HUES48 (cell line): ENCODE results near the gene LRGUK.

ENCODE experiments used
- H3K27ac ChIP-seq: one replicate; pipeline ENCODE4 v1.7.0; 2013; ENCODE audit warnings: low read depth, low read length, inconsistent platforms
- H3K27me3 ChIP-seq: 2 replicates; pipeline ENCODE4 v1.6.1; 2013; ENCODE audit warnings: mild to moderate bottlenecking, low read length; ENCODE audit not compliant: control insufficient read depth, insufficient read depth
- H3K36me3 ChIP-seq: 2 replicates; pipeline ENCODE4 v1.6.1; 2013; ENCODE audit warnings: low read length; ENCODE audit not compliant: control insufficient read depth, insufficient read depth
- H3K4me1 ChIP-seq: 2 replicates; pipeline ENCODE4 v1.6.1; 2013; ENCODE audit warnings: mild to moderate bottlenecking, low read length; ENCODE audit not compliant: control insufficient read depth, insufficient read depth
- H3K4me3 ChIP-seq: 2 replicates; pipeline ENCODE4 v1.5.1; 2013; ENCODE audit warnings: mild to moderate bottlenecking, low read depth, low read length
- H3K9ac ChIP-seq: 2 replicates; pipeline ENCODE4 v1.6.1; 2013; ENCODE audit warnings: mild to moderate bottlenecking, low read depth, low read length, moderate library complexity
- H3K9me3 ChIP-seq: 2 replicates; pipeline ENCODE4 v1.6.1; 2013; ENCODE audit warnings: low read length; ENCODE audit not compliant: control insufficient read depth, insufficient read depth

LRGUK gene

DNA sequence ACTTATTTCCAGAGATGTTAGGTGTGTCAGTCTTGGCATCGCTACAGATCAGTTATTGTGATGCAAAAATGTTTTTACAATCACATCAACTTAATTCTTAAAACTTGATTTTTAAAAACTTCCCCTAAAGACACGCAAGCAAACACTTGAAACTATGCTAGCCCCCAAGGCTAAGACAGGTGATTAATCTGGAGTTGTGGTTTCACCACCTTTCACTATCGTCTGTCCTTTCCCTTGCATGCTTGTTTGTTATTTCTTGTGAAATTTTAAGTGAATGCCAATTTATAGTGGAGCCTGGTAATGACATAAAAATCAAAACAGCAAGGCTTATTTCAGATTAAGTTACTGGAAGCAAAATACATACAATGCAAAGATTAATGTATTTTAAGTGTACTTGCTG is 119.2 kb downstream of the LRGUK start:
- no peak overlapping the region for H3K27ac ChIP-seq

GRCh38 chr7:134246761-134247160 is 119.6 kb downstream of the LRGUK start:
- Histone ChIP-seq H3K36me3 (no peaks in the 10 kb centered on the region), H3K9ac (no peak overlapping the region), H3K27ac (no peak overlapping the region), H3K9me3 (no peaks in the 10 kb centered on the region), H3K27me3 (no peaks in the 10 kb centered on the region), H3K4me1 (no peaks in the 10 kb centered on the region), H3K4me3 (no peak overlapping the region)

More for the DNA sequence above, 119.2 kb downstream of the LRGUK start:
- Histone ChIP-seq H3K4me3 (no peak overlapping the region), H3K27me3 (no peaks in the 10 kb centered on the region), H3K36me3 (no peaks in the 10 kb centered on the region), H3K9me3 (no peaks in the 10 kb centered on the region), H3K4me1 (no peaks in the 10 kb centered on the region), H3K9ac (no peak overlapping the region)

DNA sequence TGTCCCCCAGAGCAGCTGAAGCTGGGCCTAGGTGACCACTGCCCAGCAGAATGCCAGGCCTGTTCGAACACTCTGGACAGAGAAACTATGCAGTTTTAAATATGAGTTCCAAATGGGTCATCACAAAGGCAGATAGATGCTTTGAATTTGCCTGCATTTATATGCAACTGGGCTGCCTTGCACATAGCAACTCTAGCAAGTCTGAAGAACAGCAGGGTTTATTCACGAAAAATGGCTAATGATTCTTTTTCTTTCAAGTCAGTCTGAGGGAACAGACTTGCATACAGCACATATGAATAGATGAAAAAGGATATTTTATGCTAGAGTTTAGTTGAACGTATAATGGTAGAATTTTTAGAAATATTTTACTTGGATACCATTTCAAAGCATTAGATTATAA is 121.1 kb downstream of the LRGUK start:
- no peaks in the 10 kb centered on the region for H3K4me1 ChIP-seq
- no peak overlapping the region for H3K9ac ChIP-seq
- no peaks in the 10 kb centered on the region for H3K9me3 ChIP-seq
- H3K4me3 ChIP-seq, result no peak overlapping the region
- H3K36me3 ChIP-seq, result no peaks in the 10 kb centered on the region
- H3K27ac ChIP-seq, result no peak overlapping the region
- no peaks in the 10 kb centered on the region for H3K27me3 ChIP-seq

GRCh38 chr7:134254311-134254710 is 127.2 kb downstream of the LRGUK start:
- Histone ChIP-seq H3K4me1 (no peaks in the 10 kb centered on the region), H3K4me3 (no peak overlapping the region), H3K27me3 (no peaks in the 10 kb centered on the region), H3K9me3 (no peaks in the 10 kb centered on the region), H3K27ac (no peak overlapping the region), H3K36me3 (no peaks in the 10 kb centered on the region), H3K9ac (no peak overlapping the region)

GRCh38 chr7:134255814-134256213 is 128.7 kb downstream of the LRGUK start:
- H3K27ac ChIP-seq, result no peak overlapping the region

DNA sequence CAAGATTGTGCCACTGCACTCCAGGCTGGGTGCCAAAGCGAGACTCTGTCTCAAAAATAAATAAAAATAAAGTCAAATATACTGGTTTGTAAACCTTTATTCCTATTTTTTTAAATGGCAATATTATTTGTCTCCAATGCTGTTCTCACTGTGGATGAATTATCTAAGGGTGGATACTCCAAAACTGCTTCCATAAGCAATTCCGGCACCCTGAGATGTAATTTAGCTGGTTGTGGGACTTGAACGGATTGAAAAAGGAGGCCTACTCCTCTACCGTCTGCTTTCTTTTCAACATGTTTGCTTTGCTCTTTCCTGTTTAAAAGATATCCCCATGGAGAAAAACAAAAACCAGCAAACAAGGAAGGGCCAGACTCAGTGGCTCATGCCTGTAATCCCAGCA is 135.2 kb downstream of the LRGUK start:
- H3K9ac ChIP-seq, result no peak overlapping the region
- no peaks in the 10 kb centered on the region for H3K9me3 ChIP-seq
- H3K4me1 ChIP-seq, result no peaks in the 10 kb centered on the region
- H3K36me3 ChIP-seq, result no peaks in the 10 kb centered on the region
- H3K27me3 ChIP-seq, result no peaks in the 10 kb centered on the region
- no peak overlapping the region for H3K4me3 ChIP-seq
- H3K27ac ChIP-seq, result no peak overlapping the region

More at GRCh38 chr7:134255814-134256213, 128.7 kb downstream of the LRGUK start:
- Histone ChIP-seq H3K9me3 (no peaks in the 10 kb centered on the region), H3K4me1 (no peaks in the 10 kb centered on the region), H3K36me3 (no peaks in the 10 kb centered on the region), H3K4me3 (no peak overlapping the region), H3K27me3 (no peaks in the 10 kb centered on the region), H3K9ac (no peak overlapping the region)

DNA sequence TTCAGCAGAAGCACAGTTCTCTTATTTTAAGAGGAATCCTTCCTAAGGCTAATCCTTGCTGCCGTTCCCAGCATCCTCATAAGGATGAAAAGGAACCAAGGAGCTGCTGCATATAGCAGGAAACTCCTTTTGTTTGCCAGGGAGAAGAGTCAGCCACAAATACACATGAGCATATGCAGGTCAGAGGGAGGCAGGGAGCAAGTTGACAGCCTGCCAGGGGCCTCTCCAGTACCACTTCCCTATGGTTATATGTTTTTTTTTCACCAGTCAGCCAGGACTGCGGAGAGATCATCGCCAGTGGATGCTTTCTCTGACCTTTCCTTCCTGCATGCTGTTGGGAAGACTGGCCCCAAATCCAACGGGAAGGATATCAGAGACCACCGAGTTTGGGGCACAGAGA is 149.8 kb downstream of the LRGUK start:
- H3K27me3 ChIP-seq, result no peaks in the 10 kb centered on the region
- no peaks in the 10 kb centered on the region for H3K9me3 ChIP-seq
- H3K9ac ChIP-seq, result no peak overlapping the region
- H3K4me3 ChIP-seq, result no peak overlapping the region
- peaks cover 10% of the 10 kb centered on the region for H3K4me1 ChIP-seq
- H3K27ac ChIP-seq, result no peak overlapping the region
- H3K36me3 ChIP-seq, result no peaks in the 10 kb centered on the region

DNA sequence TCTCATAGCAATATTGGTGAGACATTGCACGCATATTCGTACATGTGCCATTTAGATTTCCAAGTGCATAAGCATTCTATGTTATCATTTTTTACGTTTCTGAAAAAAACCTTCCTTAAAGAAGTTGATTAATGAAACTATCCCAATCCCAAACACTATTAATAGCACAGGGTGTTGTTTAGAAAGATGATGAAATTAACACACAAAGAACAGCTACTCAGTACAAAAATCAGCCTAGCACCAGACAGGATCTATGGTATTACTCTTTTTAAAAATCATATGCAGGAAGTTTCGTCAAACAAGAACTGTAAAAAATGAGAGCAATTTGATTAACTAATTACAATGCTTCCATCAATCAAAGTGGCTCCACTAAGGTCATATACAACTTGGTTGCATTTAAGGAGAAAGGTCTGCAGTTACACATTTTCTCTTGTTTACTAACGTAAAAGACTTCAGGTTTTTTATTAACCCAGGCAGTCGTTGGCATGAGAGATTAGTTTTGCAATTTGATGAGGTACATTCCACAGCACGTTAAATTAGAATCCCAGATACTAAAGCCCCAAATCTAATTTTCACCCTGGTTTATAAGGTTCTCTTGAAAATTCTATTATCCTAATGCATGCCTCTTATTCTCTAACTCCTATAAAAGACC is 151.5 kb downstream of the LRGUK start:
- no peaks in the 10 kb centered on the region for H3K36me3 ChIP-seq
- no peaks in the 10 kb centered on the region for H3K9me3 ChIP-seq
- H3K27ac ChIP-seq, result no peak overlapping the region
- no peak overlapping the region for H3K4me3 ChIP-seq
- peaks cover 10% of the 10 kb centered on the region for H3K4me1 ChIP-seq
- no peaks in the 10 kb centered on the region for H3K27me3 ChIP-seq
- H3K9ac ChIP-seq, result no peak overlapping the region

GRCh38 chr7:134279336-134279735 is 152.2 kb downstream of the LRGUK start:
- Histone ChIP-seq H3K4me3 (no peak overlapping the region), H3K9me3 (no peaks in the 10 kb centered on the region), H3K4me1 (peaks cover 10% of the 10 kb centered on the region), H3K27me3 (no peaks in the 10 kb centered on the region), H3K9ac (no peak overlapping the region), H3K27ac (no peak overlapping the region), H3K36me3 (no peaks in the 10 kb centered on the region)

- peaks cover 10% of the 10 kb centered on the region for H3K4me1 ChIP-seq
- H3K36me3 ChIP-seq, result no peaks in the 10 kb centered on the region
- no peaks in the 10 kb centered on the region for H3K9me3 ChIP-seq
- no peak overlapping the region for H3K9ac ChIP-seq
- H3K27me3 ChIP-seq, result no peaks in the 10 kb centered on the region
- H3K27ac ChIP-seq, result no peak overlapping the region
- no peak overlapping the region for H3K4me3 ChIP-seq
Observed at GRCh38 chr7:134279898-134280297, 152.8 kb downstream of the LRGUK start.

GRCh38 chr7:134280508-134280907 is 153.4 kb downstream of the LRGUK start:
- no peak overlapping the region for H3K27ac ChIP-seq
- H3K4me1 ChIP-seq, result peaks cover 10% of the 10 kb centered on the region
- no peak overlapping the region for H3K9ac ChIP-seq
- no peaks in the 10 kb centered on the region for H3K36me3 ChIP-seq
- no peaks in the 10 kb centered on the region for H3K9me3 ChIP-seq
- H3K4me3 ChIP-seq, result no peak overlapping the region
- no peaks in the 10 kb centered on the region for H3K27me3 ChIP-seq
